ENCODE data around the gene CD247.

CD247 gene

GRCh38 chr1:167460836-167461235, 57.5 kb downstream of the CD247 start:
- no peak for DNase-seq (ENCODE audit: low spot score)

GRCh38 chr1:167457936-167458584, 60.3 kb downstream of the CD247 start:
- DNase-seq (ENCODE audit: low spot score), result no peak

- no peak for DNase-seq (ENCODE audit: low spot score)
Observed at GRCh38 chr1:167456926-167457325, 61.4 kb downstream of the CD247 start.

GRCh38 chr1:167456524-167456923, 61.8 kb downstream of the CD247 start:
- no peak for DNase-seq (ENCODE audit: low spot score)

- DNase-seq (ENCODE audit: low spot score), result peak; percentile 48
Observed at GRCh38 chr1:167455786-167456446, 62.4 kb downstream of the CD247 start.

GRCh38 chr1:167454894-167455785, 63.2 kb downstream of the CD247 start:
- DNase-seq (ENCODE audit: low spot score), result peak; percentile 80

GRCh38 chr1:167454304-167454893, 63.9 kb downstream of the CD247 start:
- DNase-seq (ENCODE audit: low spot score), result no peak

GRCh38 chr1:167453123-167453522, 65.2 kb downstream of the CD247 start:
- no peak for DNase-seq (ENCODE audit: low spot score)

GRCh38 chr1:167452483-167452882, 65.8 kb downstream of the CD247 start:
- DNase-seq (ENCODE audit: low spot score), result no peak

- no peak for DNase-seq (ENCODE audit: low spot score)
Observed at GRCh38 chr1:167450843-167451242, 67.5 kb downstream of the CD247 start.

- DNase-seq (ENCODE audit: low spot score), result no peak
Observed at GRCh38 chr1:167447521-167448136, 70.7 kb downstream of the CD247 start.

- no peak for DNase-seq (ENCODE audit: low spot score)
Observed at GRCh38 chr1:167446966-167447365, 71.4 kb downstream of the CD247 start.

GRCh38 chr1:167443757-167444156, 74.6 kb downstream of the CD247 start:
- no peak for DNase-seq (ENCODE audit: low spot score)

- no peak for DNase-seq (ENCODE audit: low spot score)
Observed at GRCh38 chr1:167442854-167443565, 75.3 kb downstream of the CD247 start.

- DNase-seq (ENCODE audit: low spot score), result peak; percentile 91
Observed at GRCh38 chr1:167442142-167442848, 76.0 kb downstream of the CD247 start.

GRCh38 chr1:167441222-167441621, 77.1 kb downstream of the CD247 start:
- DNase-seq (ENCODE audit: low spot score), result no peak

GRCh38 chr1:167440776-167441175, 77.6 kb downstream of the CD247 start:
- no peak for DNase-seq (ENCODE audit: low spot score)

- DNase-seq (ENCODE audit: low spot score), result no peak
Observed at GRCh38 chr1:167440345-167440744, 78.0 kb downstream of the CD247 start.

GRCh38 chr1:167439301-167439988, 78.9 kb downstream of the CD247 start:
- peak; percentile 77 for DNase-seq (ENCODE audit: low spot score)

Measured in AG20443 (cell line).